Measurements from ENCODE around the gene ZNF668. TPM values are rescaled to one million over a fixed set of nuclear protein-coding genes. Genes with fewer than 3 reads are reported as not detected.

Gene ZNF668
- total RNA-seq, 1 experiment from 2014 or later: 16.8 TPM

GRCh38 chr16:31088459-31089183 lies 14.6 kb upstream of the ZNF668 start, which contains the start of gene PRSS53:
Gene PRSS53, minus strand, starts transcription at chr16:31088943. Its CDS starts 134 bp downstream, at chr16:31088809.
- DNase-seq (ENCODE audit: low read depth, low spot score) (no peak), ATAC-seq (no peak)
- Histone ChIP-seq H3K27me3 (ENCODE audit: insufficient read depth, low read length) (no peaks in the 10 kb centered on the region), H4K20me1 (ENCODE audit: insufficient read depth) (no peaks in the 10 kb centered on the region), H3K4me1 (ENCODE audit: control insufficient read depth in 1 of 2, insufficient read depth in 2 of 2, low read length in 2 of 2) (peaks cover 5 to 12% of the 10 kb centered on the region in 2 experiments; a peak in 3 of 4 replicates), H3K27ac (ENCODE audit: low read depth, low read length) (no peak within 1 kb of the TSS), H3K36me3 (ENCODE audit: control insufficient read depth in 1 of 2, insufficient read depth in 2 of 2, low read length in 2 of 2) (peaks cover 0 to 9% of the 10 kb centered on the region in 2 experiments; a peak in 3 of 4 replicates), H3K4me3 (replicated peaks in 1 of 2; ENCODE audit: low read depth in 1 of 2, low read length in 2 of 2) (no peak within 1 kb of the TSS), H3K9ac (ENCODE audit: low read length) (no peak within 1 kb of the TSS), H3K9me2 (ENCODE audit: insufficient read depth) (no peaks in the 10 kb centered on the region), H3K79me2 (ENCODE audit: insufficient read depth, low read length) (peaks cover 28% of the 10 kb centered on the region), H2AFZ (ENCODE audit: low read depth, low read length, poor library complexity, severe bottlenecking) (no peak within 1 kb of the TSS), H3K9me3 (ENCODE audit: control insufficient read depth in 1 of 2, insufficient read depth in 1 of 2, low read depth in 1 of 2, low read length in 2 of 2) (no peaks in the 10 kb centered on the region), H3K4me2 (ENCODE audit: low read length) (no peak within 1 kb of the TSS)
- ChIA-PET POLR2A (no interaction called here), CTCF (no interaction called here), RAD21 (ENCODE audit: low non-redundant PET in 1 of 2, low total read pairs in 2 of 2, uncharacterized antibody in 2 of 2, unreplicated experiment in 2 of 2) (no interaction called here)
- TF ChIP-seq CBX3 (IDR thresholded peaks at IDR 0.05; ENCODE audit: low read depth): no peak
- TF ChIP-seq RAD21 (IDR thresholded peaks at IDR 0.05; ENCODE audit: low read depth): no peak
- TF ChIP-seq SRF (IDR thresholded peaks at IDR 0.05; ENCODE audit: low read depth): no peak
- TF ChIP-seq FOSL1 (IDR thresholded peaks at IDR 0.05; ENCODE audit: low read depth): no peak
- no peak for TF ChIP-seq JUND (IDR thresholded peaks at IDR 0.05)
- no peak for TF ChIP-seq EGR1 (IDR thresholded peaks at IDR 0.05; ENCODE audit: low read depth)
- TF ChIP-seq EZH2 (IDR thresholded peaks at IDR 0.05): no peak
- no peak for TF ChIP-seq ATF3 (IDR thresholded peaks at IDR 0.05)
- TF ChIP-seq ELF1 (IDR thresholded peaks at IDR 0.05; ENCODE audit: borderline replicate concordance, low read depth): no peak
- TF ChIP-seq SIN3A (IDR thresholded peaks at IDR 0.05; ENCODE audit: low read depth): no peak
- TF ChIP-seq EZH2phosphoT487 (IDR thresholded peaks at IDR 0.05; ENCODE audit: borderline replicate concordance): no peak
- TF ChIP-seq POLR2A (IDR thresholded peaks at IDR 0.05; ENCODE audit: borderline replicate concordance, extremely low read depth, insufficient read depth, insufficient read length): no peak
- TF ChIP-seq TCF7L2 (IDR thresholded peaks at IDR 0.05; ENCODE audit: borderline replicate concordance, extremely low read depth, insufficient read depth, insufficient read length): no peak
- no peak for TF ChIP-seq CEBPB (IDR thresholded peaks at IDR 0.05; ENCODE audit: low read depth)
- no peak for TF ChIP-seq ZNF274 (IDR thresholded peaks at IDR 0.05; ENCODE audit: low read depth, low read length)
- intact Hi-C loops (cut with micrococcal nuclease): no loop called here
- no TSS peak for BruUV-seq (replicated peaks)
